Measurements from ENCODE around the gene CCBE1. TPM values are rescaled to one million over a fixed set of nuclear protein-coding genes. Genes with fewer than 3 reads are reported as not detected.

Gene CCBE1
- total and polyA plus RNA-seq, 2 of the 4 experiments (the other 2 are of a cell fraction): 64.8 to 148 TPM

- TF ChIP-seq MXI1 (IDR thresholded peaks at IDR 0.05; ENCODE audit: borderline replicate concordance, low read depth, low read length) (no peak), FOS (IDR thresholded peaks at IDR 0.05; ENCODE audit: low read depth, low read length) (no peak), CHD1 (IDR thresholded peaks at IDR 0.05; ENCODE audit: low read depth, low read length) (no peak)
Observed at GRCh38 chr18:59658941-59659340, 38.3 kb downstream of the CCBE1 start (continued).

GRCh38 chr18:59657012-59657411 is 40.2 kb downstream of the CCBE1 start:
- dilution Hi-C loops (cut with HindIII; ENCODE audit: low sequenced_read_pairs, unreplicated experiment) (no loop called here), intact Hi-C loops (cut with micrococcal nuclease) (no loop called here), in situ Hi-C loops (cut with MboI; ENCODE audit: low sequenced_read_pairs) (no loop called here)
- H3K23ac ChIP-seq (ENCODE audit: low read depth, low read length): no peak overlapping the region
- peaks cover 9% of the 10 kb centered on the region for H3K9me1 ChIP-seq (ENCODE audit: insufficient read depth, low read length)
- no peaks in the 10 kb centered on the region for H3K9me3 ChIP-seq (ENCODE audit: control insufficient read depth, insufficient read depth, low read length)
- H3K14ac ChIP-seq (replicated peaks; ENCODE audit: low read depth, low read length): no peak overlapping the region
- WGBS, 2 experiments (ENCODE audit: extremely low coverage in 2 of 2, insufficient read length in 1 of 2): 100% methylated on average over 1 of the region's 5 CpGs; no CpG with 5 or more reads in 1 of the 2 experiments
- peak overlapping the region; percentile 50 for H2AK5ac ChIP-seq (ENCODE audit: low read depth, low read length)
- H3K9ac ChIP-seq (ENCODE audit: low read depth, low read length): no peak overlapping the region
- H3K36me3 ChIP-seq (ENCODE audit: control insufficient read depth, insufficient read depth, low read length): no peaks in the 10 kb centered on the region
- H2AK9ac ChIP-seq (replicated peaks; ENCODE audit: low read depth, low read length, poor library complexity): no peak overlapping the region
- CTCF ChIA-PET: no interaction called here
- H3K79me1 ChIP-seq (ENCODE audit: low read depth in 1 of 2, low read length in 2 of 2): peaks cover 43 to 75% of the 10 kb centered on the region in 2 experiments
- POLR2A ChIA-PET (ENCODE audit: unreplicated experiment): no interaction called here
- no peak overlapping the region for H2BK15ac ChIP-seq (ENCODE audit: low read depth, low read length)
- no peak overlapping the region for H4K5ac ChIP-seq (ENCODE audit: low read depth, low read length)
- no peaks in the 10 kb centered on the region for H3K27me3 ChIP-seq (ENCODE audit: control insufficient read depth, insufficient read depth, low read length)
- no peak for DNase-seq
- H3K27ac ChIP-seq (ENCODE audit: insufficient read depth, low read length): no peak overlapping the region
- no peak overlapping the region for H2BK120ac ChIP-seq (ENCODE audit: low read depth, low read length)
- H4K20me1 ChIP-seq (ENCODE audit: insufficient read depth, low read length): peaks cover 20% of the 10 kb centered on the region
- H4K91ac ChIP-seq (ENCODE audit: insufficient read depth, low read depth, low read length): no peak overlapping the region
- TF ChIP-seq CTCF (conservative IDR thresholded peaks at IDR 0.05; ENCODE audit: low read depth, low read length): no peak
- no peak for TF ChIP-seq NFE2L2 (IDR thresholded peaks at IDR 0.05; ENCODE audit: low read depth, low read length)
- BruUV-seq (replicated peaks): no TSS peak
- H3K4me2 ChIP-seq (ENCODE audit: low read depth, low read length): no peak overlapping the region
- H4K8ac ChIP-seq (ENCODE audit: low read depth in 2 of 2, low read length in 2 of 2): no peak overlapping the region
- no peak overlapping the region for H3K4ac ChIP-seq (ENCODE audit: low read depth, low read length)
- no peak overlapping the region for H3K4me3 ChIP-seq (ENCODE audit: insufficient read depth, low read depth, low read length)
- H3K18ac ChIP-seq (ENCODE audit: low read depth, low read length): no peak overlapping the region
- no peak for ATAC-seq (ENCODE audit: low read depth)
- H2BK20ac ChIP-seq (ENCODE audit: low read depth, low read length): no peak overlapping the region
- peaks cover 11% of the 10 kb centered on the region for H3K4me1 ChIP-seq (ENCODE audit: control insufficient read depth, insufficient read depth, low read length)
- H2AFZ ChIP-seq (replicated peaks; ENCODE audit: low read length, poor library complexity): no peak overlapping the region
- no peak overlapping the region for H2BK5ac ChIP-seq (ENCODE audit: low read depth, low read length, poor library complexity, severe bottlenecking)
- no peak overlapping the region for H3K56ac ChIP-seq (ENCODE audit: extremely low read depth, insufficient read depth, low read length)

All from IMR-90 (cell line).